Endothelial cell of umbilical vein (primary cell): ENCODE measurements around the gene CCDC97. TPM values are rescaled to one million over a fixed set of nuclear protein-coding genes. Genes with fewer than 3 reads are reported as not detected.

Source experiments
- BruUV-seq: library from RNA; stranded (reverse); fragments of 400-500 nt; replicated peaks from 2 replicates; lab custom pipeline; 2021; lab: Mats Ljungman, UMichigan
- CTCF ChIA-PET: fragments of 300-600, 350-600 bp; sonication (Branson Sonifier 250); formaldehyde crosslinking; loops from one replicate; lab custom pipeline; 2021; ENCODE audit warnings: antibody characterized with exemption, inconsistent platforms; lab: Charles Lee
- POLR2A ChIA-PET: fragments of 300-600, 350-600 bp; sonication (Branson Sonifier 250); formaldehyde crosslinking; loops from one replicate; lab custom pipeline; 2021; ENCODE audit warnings: antibody characterized with exemption, inconsistent platforms; lab: Charles Lee
- DNase-seq: peaks from one replicate; pipeline ENCODE4 v3.0.0-alpha.2; 2011; ENCODE audit warnings: low read depth, low spot score
- FAIRE-seq: peaks from 2 replicates; lab custom pipeline; 2011; peaks lifted over from hg19 to GRCh38; lab: Jason Lieb, UNC
- H2AFZ ChIP-seq: 2 replicates; pipeline ENCODE4 v1.6.0; 2012; ENCODE audit warnings: low read depth, low read length, control low read depth, inconsistent platforms
- H3K27ac ChIP-seq: 2 replicates; pipeline ENCODE4 v1.5.1; 2011; ENCODE audit warnings: low read depth, mild to moderate bottlenecking, control low read depth, low read length, moderate library complexity; ENCODE audit not compliant: insufficient read depth
- H3K27me3 ChIP-seq, 2 experiments: 2 replicates each; pipeline versions ENCODE4 v1.6.0 to v1.6.1; 2011; ENCODE audit warnings: low read length in 2 of 2, mixed read lengths in 1 of 2; ENCODE audit not compliant: control insufficient read depth in 2 of 2, insufficient read depth in 2 of 2
- H3K36me3 ChIP-seq, 2 experiments: 2 replicates in 1 of 2; 3 replicates in 1 of 2; pipeline ENCODE4 v1.5.1; 2011; ENCODE audit warnings: low read length in 2 of 2, mild to moderate bottlenecking in 1 of 2, moderate library complexity in 1 of 2; ENCODE audit not compliant: control insufficient read depth in 2 of 2, insufficient read depth in 2 of 2; ENCODE audit errors: extremely low read depth in 1 of 2
- H3K4me1 ChIP-seq: 3 replicates; pipeline ENCODE4 v1.5.1; 2011; ENCODE audit warnings: mild to moderate bottlenecking, low read length; ENCODE audit not compliant: control insufficient read depth, insufficient read depth; ENCODE audit errors: extremely low read depth
- H3K4me2 ChIP-seq: 2 replicates; pipeline ENCODE4 v1.6.1; 2011; ENCODE audit warnings: low read length, control low read depth, mixed read lengths; ENCODE audit not compliant: insufficient read depth
- H3K4me3 ChIP-seq, 3 experiments: fragments of 200-600 bp in 1 of 3; sonication (generic), shearing (Covaris generic) in 1 of 3; replicated peaks in 1 of 3; 2 replicates each; pipeline ENCODE4 v1.5.1; 2011 to 2016; ENCODE audit warnings: control low read depth in 3 of 3, low read length in 3 of 3, mild to moderate bottlenecking in 2 of 3, inconsistent platforms in 1 of 3, low read depth in 1 of 3, moderate library complexity in 1 of 3; ENCODE audit not compliant: insufficient read depth in 1 of 3
- H3K79me2 ChIP-seq: 2 replicates; pipeline ENCODE4 v1.6.0; 2012; ENCODE audit warnings: low read length, inconsistent platforms; ENCODE audit not compliant: control insufficient read depth, insufficient read depth
- H3K9ac ChIP-seq: replicated peaks from 2 replicates; pipeline ENCODE3; 2011; ENCODE audit warnings: low read length, control low read depth; ENCODE audit not compliant: insufficient read depth; ENCODE audit errors: extremely low read depth
- H3K9me1 ChIP-seq: replicated peaks from 3 replicates; pipeline ENCODE4 v1.6.0; 2011; ENCODE audit warnings: mild to moderate bottlenecking, low read length; ENCODE audit not compliant: control insufficient read depth, insufficient read depth; ENCODE audit errors: extremely low read depth
- H3K9me3 ChIP-seq: replicated peaks from 2 replicates; pipeline ENCODE4 v1.5.1; 2012; ENCODE audit warnings: low read length, inconsistent platforms; ENCODE audit not compliant: control insufficient read depth, insufficient read depth
- H4K20me1 ChIP-seq: replicated peaks from 2 replicates; pipeline ENCODE3; 2011; ENCODE audit warnings: mild to moderate bottlenecking, low read length; ENCODE audit not compliant: control insufficient read depth, insufficient read depth; ENCODE audit errors: extremely low read depth
- GATA2 ChIP-seq: IDR thresholded peaks from 2 replicates; pipeline ENCODE4 v1.7.0; 2011; ENCODE audit warnings: low read depth, mild to moderate bottlenecking, moderate library complexity, mixed read lengths, low read length; ENCODE audit not compliant: insufficient read length, insufficient read depth
- POLR2AphosphoS5 ChIP-seq: IDR thresholded peaks from 2 replicates; pipeline ENCODE4 v1.6.1; 2012; ENCODE audit warnings: low read depth, mild to moderate bottlenecking, control low read depth, low read length, moderate library complexity; ENCODE audit not compliant: insufficient read depth
- dilution Hi-C: fragments of 300-500 bp; cut with MboI; formaldehyde crosslinking; loops from one replicate; pipeline ENCODE4 v1.15.0; 2019; ENCODE audit warnings: low sequenced_read_pairs; ENCODE audit not compliant: extremely low pct_ligation_motif_present
- intact Hi-C: fragments of 100-400 bp; cut with micrococcal nuclease; formaldehyde crosslinking; loops from one replicate; pipeline ENCODE4 v1.10.0; 2022
- polyA plus RNA-seq, 4 experiments: library from polyadenylated mRNA; depleted of rRNA in 3 of 4; stranded (reverse) in 3 of 4; unstranded in 1 of 4; fragments of >200 nt; gene quantifications; 2 replicates each; pipeline versions ENCODE4 v1.2.1 to v1.2.3, GENCODE V29; 2011 to 2012; ENCODE audit warnings: missing spikeins in 1 of 4
- total RNA-seq: library from RNA; stranded (reverse); gene quantifications from 2 replicates; pipeline ENCODE4 v1.2.3, GENCODE V29; 2021
- TF ChIP-seq, protein P1 (sequence below), 2 donors: IDR thresholded peaks; 1 replicate in 1 of 2; 2 replicates in 1 of 2; pipeline ENCODE4 v1.5.1; 2011; ENCODE audit warnings: low read length in 2 of 2, mild to moderate bottlenecking in 2 of 2, moderate library complexity in 2 of 2, control low read depth in 1 of 2, inconsistent platforms in 1 of 2, low read depth in 1 of 2; ENCODE audit not compliant: insufficient read depth in 1 of 2; ENCODE audit errors: extremely low read depth in 1 of 2

CCDC97 gene
- total and polyA plus RNA-seq, 2 donors (not counting 3 experiments of a cell fraction or from before 2014, with no cell fraction given) = 20.7 to 27.2 TPM

DNA sequence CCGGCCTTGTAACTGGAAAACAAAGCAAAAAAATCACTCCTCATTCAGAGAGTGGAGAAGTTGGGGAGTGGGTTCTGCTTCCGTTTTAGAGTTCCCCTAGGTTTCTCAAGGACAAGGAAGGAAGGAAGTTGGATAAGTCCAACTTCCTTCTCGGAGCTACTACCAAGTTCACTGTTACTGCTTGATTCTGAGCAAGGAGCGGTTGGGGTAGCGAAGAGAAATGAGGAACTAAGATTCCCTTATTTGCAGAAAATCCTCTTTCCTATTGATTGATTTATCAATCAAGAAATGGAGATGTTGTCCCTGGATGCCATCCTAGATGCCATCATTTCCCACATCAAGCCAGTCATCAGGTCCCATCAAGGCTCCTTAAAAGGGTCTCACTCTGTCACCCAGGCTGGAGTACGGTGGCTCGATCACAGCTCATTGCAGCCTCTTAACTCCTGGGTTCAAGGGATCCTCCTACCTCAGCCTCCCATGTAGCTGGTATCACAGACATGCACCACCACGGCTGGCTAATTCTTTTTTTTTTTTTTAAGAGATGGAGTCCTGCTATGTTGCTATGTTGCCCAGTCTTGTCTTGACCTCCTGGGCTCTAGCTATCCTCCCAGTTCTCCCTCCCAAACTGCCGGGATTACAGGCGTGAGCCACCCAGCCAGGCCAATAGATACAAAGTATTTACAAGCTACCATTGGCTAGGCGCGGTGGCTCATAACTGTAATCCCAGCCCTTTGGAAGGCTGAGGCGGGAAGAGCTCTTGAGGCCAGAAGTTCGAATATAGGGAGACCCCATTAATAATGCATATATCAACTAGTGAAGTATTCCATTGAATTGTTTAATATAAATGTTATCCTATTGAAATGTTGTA lies 54.8 kb downstream of the CCDC97 start:
- no TSS peak for BruUV-seq
- Histone ChIP-seq H3K4me1 (peaks cover 20% of the 10 kb centered on the region), H3K4me3 (peak overlapping the region; percentile 40 to 86 (median 60)), H3K36me3 (no peaks in the 10 kb centered on the region), H3K79me2 (peaks cover 29% of the 10 kb centered on the region), H3K9ac (peak overlapping the region; percentile 94), H3K9me1 (no peaks in the 10 kb centered on the region), H2AFZ (peak overlapping the region; percentile 11), H3K9me3 (no peaks in the 10 kb centered on the region), H3K27me3 (no peaks in the 10 kb centered on the region), H3K4me2 (peak overlapping the region; percentile 94), H4K20me1 (no peaks in the 10 kb centered on the region), H3K27ac (peak overlapping the region; percentile 88)
- TF ChIP-seq GATA2 (no peak), POLR2AphosphoS5 (peak; percentile 3)
- intact Hi-C loops = loop anchor here (1.0 to 2.0 kb wide), 2 partner anchors 33 to 62 kb away; partner anchors contain the start of genes B3GNT8, BCKDHA and EXOSC5
- dilution Hi-C loops = no loop called here
- CTCF ChIA-PET = interaction anchor here (0.8 to 4.3 kb wide), 12 partner anchors 9 to 199 kb away, joined by 3 to 35 read pairs (median 3); partner anchors contain the start of genes DMAC2 and TGFB1
- FAIRE-seq = peak; percentile 43
- DNase-seq = no peak
- POLR2A ChIA-PET = interaction anchor here (0.6 to 1.6 kb wide), 7 partner anchors 11 to 92 kb away, joined by 3 to 8 read pairs (median 4); partner anchors contain the start of genes DMAC2 and TGFB1

DNA sequence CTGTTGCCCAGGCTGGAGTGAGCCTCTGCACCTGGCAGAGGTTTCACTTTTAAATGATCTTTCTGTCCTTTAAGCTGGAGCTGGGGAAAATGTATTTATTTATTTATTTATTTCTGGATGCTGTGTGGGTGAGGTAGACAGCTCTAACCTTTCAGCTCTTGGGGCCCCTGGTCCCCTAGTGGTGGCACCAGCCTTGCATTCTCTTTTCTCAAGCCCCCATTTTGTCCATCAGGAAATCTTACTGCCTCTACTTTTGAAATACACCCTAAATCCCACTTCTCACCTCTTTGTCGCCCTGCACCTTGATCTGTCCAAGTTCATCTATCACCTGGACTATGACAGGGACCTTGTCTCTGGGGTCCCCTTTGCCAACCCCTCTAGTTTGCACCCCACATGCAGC lies 56.1 kb downstream of the CCDC97 start:
- ChIA-PET CTCF (interaction anchor here (0.9 to 4.3 kb wide), 5 partner anchors 13 to 162 kb away, joined by 3 to 35 read pairs (median 3); partner anchors contain the start of gene TGFB1), POLR2A (interaction anchor here (0.6 kb wide), 1 partner anchor 14 kb away, joined by 6 read pairs; no protein-coding TSS in a partner anchor)
- Histone ChIP-seq H3K36me3 (no peaks in the 10 kb centered on the region), H2AFZ (no peak overlapping the region), H3K9ac (no peak overlapping the region), H3K9me3 (no peaks in the 10 kb centered on the region), H3K79me2 (peaks cover 29% of the 10 kb centered on the region), H3K4me1 (peaks cover 20% of the 10 kb centered on the region), H3K4me2 (no peak overlapping the region), H3K9me1 (no peaks in the 10 kb centered on the region), H3K27ac (no peak overlapping the region), H3K27me3 (no peaks in the 10 kb centered on the region), H4K20me1 (no peaks in the 10 kb centered on the region), H3K4me3 (no peak overlapping the region)
- no peak for TF ChIP-seq POLR2AphosphoS5
- TF ChIP-seq, protein P1, sequence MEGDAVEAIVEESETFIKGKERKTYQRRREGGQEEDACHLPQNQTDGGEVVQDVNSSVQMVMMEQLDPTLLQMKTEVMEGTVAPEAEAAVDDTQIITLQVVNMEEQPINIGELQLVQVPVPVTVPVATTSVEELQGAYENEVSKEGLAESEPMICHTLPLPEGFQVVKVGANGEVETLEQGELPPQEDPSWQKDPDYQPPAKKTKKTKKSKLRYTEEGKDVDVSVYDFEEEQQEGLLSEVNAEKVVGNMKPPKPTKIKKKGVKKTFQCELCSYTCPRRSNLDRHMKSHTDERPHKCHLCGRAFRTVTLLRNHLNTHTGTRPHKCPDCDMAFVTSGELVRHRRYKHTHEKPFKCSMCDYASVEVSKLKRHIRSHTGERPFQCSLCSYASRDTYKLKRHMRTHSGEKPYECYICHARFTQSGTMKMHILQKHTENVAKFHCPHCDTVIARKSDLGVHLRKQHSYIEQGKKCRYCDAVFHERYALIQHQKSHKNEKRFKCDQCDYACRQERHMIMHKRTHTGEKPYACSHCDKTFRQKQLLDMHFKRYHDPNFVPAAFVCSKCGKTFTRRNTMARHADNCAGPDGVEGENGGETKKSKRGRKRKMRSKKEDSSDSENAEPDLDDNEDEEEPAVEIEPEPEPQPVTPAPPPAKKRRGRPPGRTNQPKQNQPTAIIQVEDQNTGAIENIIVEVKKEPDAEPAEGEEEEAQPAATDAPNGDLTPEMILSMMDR (IDR thresholded peaks at IDR 0.05; ENCODE audit: extremely low read depth in 1 of 2, insufficient read depth in 1 of 2, low read depth in 1 of 2, low read length in 2 of 2) = peak in 1 of 2 donors; percentile 21
- dilution Hi-C loops (no loop called here), intact Hi-C loops (no loop called here)
- no TSS peak for BruUV-seq
- FAIRE-seq = no peak
- DNase-seq = no peak
